ENCODE results near the gene ZMIZ1. TPM values are rescaled to one million over a fixed set of nuclear protein-coding genes. Genes with fewer than 3 reads are reported as not detected.

Gene ZMIZ1
- total and polyA plus RNA-seq, 4 donors = 3.9 to 19.1 (median 9.8) TPM

GRCh38 chr10:79186486-79187120 lies 117.8 kb downstream of the ZMIZ1 start:
- no peak overlapping the region for H3K4me3 ChIP-seq (ENCODE audit: low read depth in 1 of 3, low read length in 3 of 3)
- TF ChIP-seq ZBTB33 (IDR thresholded peaks at IDR 0.05) (no peak), YY1 (IDR thresholded peaks at IDR 0.05) (no peak), JUND (IDR thresholded peaks at IDR 0.05) (no peak), HNF4A (conservative IDR thresholded peaks at IDR 0.05) (peak in 1 of 2 donors; percentile 7), FOXA1 (IDR thresholded peaks at IDR 0.05) (no peak), RXRA (IDR thresholded peaks at IDR 0.05) (peak in 1 of 2 donors; percentile 24), HNF4G (IDR thresholded peaks at IDR 0.05) (no peak)
- no peaks in the 10 kb centered on the region for H3K9me3 ChIP-seq (ENCODE audit: control insufficient read depth in 4 of 4, low read length in 3 of 4)
- no peaks in the 10 kb centered on the region for H3K36me3 ChIP-seq (ENCODE audit: control insufficient read depth in 4 of 4, insufficient read depth in 3 of 4, low read depth in 1 of 4, low read length in 3 of 4)
- WGBS = 66% methylated on average over 7 of the region's 7 CpGs
- H3K4me1 ChIP-seq (ENCODE audit: control insufficient read depth in 4 of 4, insufficient read depth in 4 of 4, low read length in 3 of 4) = peaks cover 20 to 67% (median 52%) of the 10 kb centered on the region in 4 donors
- DNase-seq (ENCODE audit: low spot score) = no peak
- H3K27ac ChIP-seq (ENCODE audit: low read depth in 1 of 2, low read length in 2 of 2) = peak overlapping the region; percentile 15 to 38
- H3K9ac ChIP-seq (ENCODE audit: low read depth in 1 of 2, low read length in 2 of 2) = no peak overlapping the region
- H3K27me3 ChIP-seq (ENCODE audit: control insufficient read depth in 4 of 4, insufficient read depth in 4 of 4, low read length in 3 of 4) = no peaks in the 10 kb centered on the region

DNA sequence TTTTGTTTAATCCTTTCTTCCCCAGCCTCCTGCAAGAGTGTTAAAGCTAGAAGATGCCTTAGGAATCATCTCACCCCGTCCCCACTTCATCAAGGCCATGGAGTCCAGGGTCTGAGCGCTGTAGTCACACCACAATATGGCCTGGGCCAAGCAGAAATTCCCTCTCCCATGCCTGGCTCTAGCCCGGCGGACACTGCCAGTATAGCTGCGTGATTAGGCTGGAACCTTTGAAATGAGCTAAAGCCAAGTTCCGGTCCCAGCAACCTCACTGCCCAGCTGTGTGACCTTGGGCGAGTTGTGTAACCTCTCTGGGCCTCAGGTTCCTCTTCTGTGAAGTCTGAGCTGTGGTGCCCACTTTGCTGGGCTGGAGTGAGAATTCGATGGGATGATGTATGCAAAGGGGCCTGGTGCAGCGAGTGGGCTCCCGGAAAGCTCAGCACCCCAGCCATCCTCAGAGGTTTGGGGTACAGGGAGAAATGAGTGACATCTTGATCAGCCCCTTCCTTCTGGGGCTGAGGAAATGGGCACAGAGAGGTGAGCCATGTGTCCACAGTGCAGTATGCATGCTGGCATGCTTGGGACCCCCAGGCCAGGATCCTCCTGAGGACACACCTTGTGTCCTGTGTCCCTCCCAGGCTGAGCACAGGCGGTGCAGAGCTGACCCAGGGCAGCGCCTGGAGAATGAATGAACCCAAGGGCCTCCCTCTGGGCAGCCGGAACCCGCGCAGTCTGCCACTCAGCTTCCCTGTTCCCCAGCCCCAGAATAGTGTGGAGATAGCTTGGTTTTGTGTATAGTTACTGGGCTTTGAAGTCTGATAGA lies 118.6 kb downstream of the ZMIZ1 start:
- no peak overlapping the region for H3K9ac ChIP-seq (ENCODE audit: low read depth in 1 of 2, low read length in 2 of 2)
- no peak for DNase-seq (ENCODE audit: low spot score)

DNA sequence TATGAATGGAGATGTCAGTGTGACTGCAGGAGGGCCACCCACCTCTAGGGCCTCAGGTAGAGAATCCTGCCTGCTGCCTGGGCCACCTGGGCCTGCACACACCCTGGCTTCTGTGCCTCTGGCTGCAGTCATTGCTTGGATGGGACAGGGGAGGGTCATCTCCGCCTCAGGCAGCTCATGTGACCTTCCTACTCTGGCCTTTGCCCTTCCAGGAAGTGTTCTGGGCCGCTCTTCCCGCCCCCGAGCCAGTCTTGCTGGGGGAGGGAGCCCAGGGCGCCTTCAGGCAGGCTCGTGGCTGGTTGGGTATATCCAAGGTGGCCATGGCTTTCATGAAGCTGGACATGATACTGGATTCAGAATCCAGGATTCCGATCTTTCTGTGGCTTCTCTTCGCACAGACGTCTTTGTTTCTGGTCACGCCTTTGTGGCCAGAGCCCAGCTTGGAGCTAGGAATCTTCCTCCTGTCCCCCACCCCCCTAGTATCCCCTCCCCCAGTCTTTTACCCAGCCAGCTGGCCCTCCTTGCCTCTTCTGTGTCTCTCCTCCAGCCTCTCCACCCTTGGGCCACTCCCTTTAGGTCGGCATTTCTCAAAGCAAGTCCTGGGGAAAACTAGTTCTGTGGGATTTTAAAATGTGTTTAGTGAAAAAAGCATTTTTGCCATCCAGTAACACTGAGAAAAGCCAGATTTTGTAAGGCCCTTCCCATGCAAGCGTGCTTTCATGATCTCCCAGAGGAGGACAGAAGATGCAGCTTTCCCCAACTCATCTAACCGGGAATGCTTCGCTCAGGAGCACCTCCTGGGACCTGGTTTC lies 119.6 kb downstream of the ZMIZ1 start:
- H3K27ac ChIP-seq (ENCODE audit: low read depth in 1 of 2, low read length in 2 of 2) = no peak overlapping the region
- no peaks in the 10 kb centered on the region for H3K27me3 ChIP-seq (ENCODE audit: control insufficient read depth in 4 of 4, insufficient read depth in 4 of 4, low read length in 3 of 4)
- H3K4me1 ChIP-seq (ENCODE audit: control insufficient read depth in 4 of 4, insufficient read depth in 4 of 4, low read length in 3 of 4) = peaks cover 17 to 53% (median 42%) of the 10 kb centered on the region in 4 donors
- 56% methylated on average over 14 of the region's 14 CpGs for WGBS
- no peaks in the 10 kb centered on the region for H3K36me3 ChIP-seq (ENCODE audit: control insufficient read depth in 4 of 4, insufficient read depth in 3 of 4, low read depth in 1 of 4, low read length in 3 of 4)
- no peak overlapping the region for H3K4me3 ChIP-seq (ENCODE audit: low read depth in 1 of 3, low read length in 3 of 3)
- TF ChIP-seq RAD21 (IDR thresholded peaks at IDR 0.05) (peak; percentile 16 to 52), SP1 (IDR thresholded peaks at IDR 0.05) (peak; percentile 52), NR2F2 (IDR thresholded peaks at IDR 0.05) (peak; percentile 94), FOXA1 (IDR thresholded peaks at IDR 0.05) (no peak), HNF4A (conservative IDR thresholded peaks at IDR 0.05) (peak; percentile 52 to 73), JUND (IDR thresholded peaks at IDR 0.05) (no peak), EGR1 (IDR thresholded peaks at IDR 0.05; ENCODE audit: low read depth in 2 of 2) (peak in 1 of 2 donors; percentile 84), HNF4G (IDR thresholded peaks at IDR 0.05) (peak; percentile 10), RXRA (IDR thresholded peaks at IDR 0.05) (peak; percentile 66 to 82)
- TF ChIP-seq, protein P1, sequence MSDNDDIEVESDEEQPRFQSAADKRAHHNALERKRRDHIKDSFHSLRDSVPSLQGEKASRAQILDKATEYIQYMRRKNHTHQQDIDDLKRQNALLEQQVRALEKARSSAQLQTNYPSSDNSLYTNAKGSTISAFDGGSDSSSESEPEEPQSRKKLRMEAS (IDR thresholded peaks at IDR 0.05) = no peak
- no peak overlapping the region for H3K9ac ChIP-seq (ENCODE audit: low read depth in 1 of 2, low read length in 2 of 2)
- DNase-seq (ENCODE audit: low spot score) = no peak
- no peaks in the 10 kb centered on the region for H3K9me3 ChIP-seq (ENCODE audit: control insufficient read depth in 4 of 4, low read length in 3 of 4)

More for the DNA sequence above, 118.6 kb downstream of the ZMIZ1 start:
- Histone ChIP-seq H3K4me1 (ENCODE audit: control insufficient read depth in 4 of 4, insufficient read depth in 4 of 4, low read length in 3 of 4) (peaks cover 18 to 64% (median 49%) of the 10 kb centered on the region in 4 donors), H3K4me3 (ENCODE audit: low read depth in 1 of 3, low read length in 3 of 3) (no peak overlapping the region), H3K9me3 (ENCODE audit: control insufficient read depth in 4 of 4, low read length in 3 of 4) (no peaks in the 10 kb centered on the region), H3K27me3 (ENCODE audit: control insufficient read depth in 4 of 4, insufficient read depth in 4 of 4, low read length in 3 of 4) (no peaks in the 10 kb centered on the region), H3K27ac (ENCODE audit: low read depth in 1 of 2, low read length in 2 of 2) (no peak overlapping the region), H3K36me3 (ENCODE audit: control insufficient read depth in 4 of 4, insufficient read depth in 3 of 4, low read depth in 1 of 4, low read length in 3 of 4) (no peaks in the 10 kb centered on the region)
- TF ChIP-seq FOXA2 (IDR thresholded peaks at IDR 0.05) (no peak), NR2F2 (IDR thresholded peaks at IDR 0.05) (no peak), SP1 (IDR thresholded peaks at IDR 0.05) (no peak)
- WGBS = 78% methylated on average over 15 of the region's 15 CpGs
